ENCODE measurements around the gene LTA.
A peak's percentile ranks its signal among the peaks of the same experiment; 100 is the strongest.
"Not testable (repeated sequence)": the region's sequence is repeated elsewhere in the genome, so short reads cannot be mapped to it uniquely, and the experiment has no call there.

LTA gene

GRCh38 chr6:31548544-31548873 lies 23.6 kb upstream of the LTA start:
- Mint-ChIP-seq H3K4me1 (peaks cover 33 to 70% of the 10 kb centered on the region in 2 donors), H3K9me3 (no peaks in the 10 kb centered on the region), H3K4me3 (peak overlapping the region; percentile 85), H3K36me3 (peaks cover 18 to 32% of the 10 kb centered on the region in 2 donors), H3K27me3 (no peaks in the 10 kb centered on the region), H3K27ac (peak overlapping the region; percentile 85)
- no peak for ATAC-seq (replicated peaks)
- no peak for DNase-seq

- peak overlapping the region; percentile 2 to 53 for H3K4me3 Mint-ChIP-seq
- not testable (repeated sequence) for H3K9me3 Mint-ChIP-seq, H3K27me3 Mint-ChIP-seq
- peaks cover 18 to 39% of the 10 kb centered on the region in 2 donors for H3K36me3 Mint-ChIP-seq
- peaks cover 33 to 64% of the 10 kb centered on the region in 2 donors for H3K4me1 Mint-ChIP-seq
- peak; percentile 17 to 38 for ATAC-seq (replicated peaks)
- H3K27ac Mint-ChIP-seq = peak overlapping the region; percentile 82
- peak; percentile 52 for DNase-seq
Measured at GRCh38 chr6:31551371-31551770, 20.7 kb upstream of the LTA start.

GRCh38 chr6:31556307-31556706 lies 15.8 kb upstream of the LTA start:
- no peak for DNase-seq
- Mint-ChIP-seq H3K27me3 (no peaks in the 10 kb centered on the region), H3K4me1 (peaks cover 49 to 63% of the 10 kb centered on the region in 2 donors), H3K36me3 (peaks cover 16 to 53% of the 10 kb centered on the region in 2 donors), H3K9me3 (peaks cover 0 to 2% of the 10 kb centered on the region in 2 donors), H3K4me3 (peak overlapping the region in 1 of 2 donors; percentile 17), H3K27ac (peak overlapping the region; percentile 65)
- ATAC-seq (replicated peaks) = no peak

GRCh38 chr6:31557443-31558317 lies 14.4 kb upstream of the LTA start:
- Mint-ChIP-seq H3K27ac (peak overlapping the region; percentile 92), H3K27me3 (no peaks in the 10 kb centered on the region), H3K4me1 (peaks cover 49 to 62% of the 10 kb centered on the region in 2 donors), H3K9me3 (peaks cover 0 to 2% of the 10 kb centered on the region in 2 donors), H3K36me3 (peaks cover 16 to 53% of the 10 kb centered on the region in 2 donors), H3K4me3 (peak overlapping the region; percentile 81 to 86)
- DNase-seq = no peak
- no peak for ATAC-seq (replicated peaks)

GRCh38 chr6:31558318-31558625 lies 13.8 kb upstream of the LTA start:
- Mint-ChIP-seq H3K36me3 (peaks cover 16 to 55% of the 10 kb centered on the region in 2 donors), H3K4me1 (peaks cover 54 to 68% of the 10 kb centered on the region in 2 donors), H3K9me3 (peaks cover 0 to 2% of the 10 kb centered on the region in 2 donors), H3K27ac (peak overlapping the region; percentile 92), H3K4me3 (peak overlapping the region; percentile 81 to 86), H3K27me3 (no peaks in the 10 kb centered on the region)
- ATAC-seq (replicated peaks) (no peak), DNase-seq (no peak)

- ATAC-seq (replicated peaks) (peak; percentile 53 to 55), DNase-seq (peak; percentile 72)
- H3K4me1 Mint-ChIP-seq = peaks cover 57 to 72% of the 10 kb centered on the region in 2 donors
- peak overlapping the region; percentile 92 for H3K27ac Mint-ChIP-seq
- H3K27me3 Mint-ChIP-seq = no peaks in the 10 kb centered on the region
- H3K36me3 Mint-ChIP-seq = peaks cover 19 to 57% of the 10 kb centered on the region in 2 donors
- peaks cover 0 to 2% of the 10 kb centered on the region in 2 donors for H3K9me3 Mint-ChIP-seq
- H3K4me3 Mint-ChIP-seq = peak overlapping the region; percentile 81 to 86
Measured at GRCh38 chr6:31558631-31559500, 13.2 kb upstream of the LTA start.

GRCh38 chr6:31559606-31559957 lies 12.5 kb upstream of the LTA start:
- DNase-seq (no peak), ATAC-seq (replicated peaks) (peak; percentile 13 to 16)
- Mint-ChIP-seq H3K9me3 (peaks cover 0 to 2% of the 10 kb centered on the region in 2 donors), H3K4me3 (peak overlapping the region; percentile 81 to 86), H3K27me3 (no peaks in the 10 kb centered on the region), H3K36me3 (peaks cover 20 to 58% of the 10 kb centered on the region in 2 donors), H3K27ac (peak overlapping the region; percentile 92), H3K4me1 (peaks cover 58 to 77% of the 10 kb centered on the region in 2 donors)

- H3K4me3 Mint-ChIP-seq = peak overlapping the region; percentile 81 to 86
- H3K27me3 Mint-ChIP-seq = no peaks in the 10 kb centered on the region
- DNase-seq (peak; percentile 78), ATAC-seq (replicated peaks) (peak; percentile 74 to 77)
- peaks cover 0 to 2% of the 10 kb centered on the region in 2 donors for H3K9me3 Mint-ChIP-seq
- H3K4me1 Mint-ChIP-seq = peaks cover 62 to 82% of the 10 kb centered on the region in 2 donors
- peak overlapping the region; percentile 92 for H3K27ac Mint-ChIP-seq
- H3K36me3 Mint-ChIP-seq = peaks cover 20 to 62% of the 10 kb centered on the region in 2 donors
Measured at GRCh38 chr6:31559958-31560696, 12.0 kb upstream of the LTA start.

GRCh38 chr6:31560697-31561058 lies 11.4 kb upstream of the LTA start:
- no peak for ATAC-seq (replicated peaks)
- Mint-ChIP-seq H3K36me3 (peaks cover 23 to 65% of the 10 kb centered on the region in 2 donors), H3K9me3 (peaks cover 0 to 2% of the 10 kb centered on the region in 2 donors), H3K4me1 (peaks cover 66 to 88% of the 10 kb centered on the region in 2 donors), H3K27me3 (no peaks in the 10 kb centered on the region), H3K4me3 (peak overlapping the region; percentile 73 to 81), H3K27ac (peak overlapping the region; percentile 92)
- no peak for DNase-seq

- Mint-ChIP-seq H3K36me3 (peaks cover 10 to 34% of the 10 kb centered on the region in 2 donors), H3K27me3 (no peaks in the 10 kb centered on the region), H3K9me3 (no peaks in the 10 kb centered on the region), H3K27ac (peak overlapping the region; percentile 57), H3K4me3 (peak overlapping the region; percentile 58 to 73), H3K4me1 (peaks cover 59 to 81% of the 10 kb centered on the region in 2 donors)
- peak; percentile 14 to 20 for ATAC-seq (replicated peaks)
- DNase-seq = no peak
Measured at GRCh38 chr6:31567531-31568370, 4.3 kb upstream of the LTA start.

GRCh38 chr6:31568537-31568961 lies 3.5 kb upstream of the LTA start:
- Mint-ChIP-seq H3K36me3 (peaks cover 14 to 36% of the 10 kb centered on the region in 2 donors), H3K4me3 (peak overlapping the region; percentile 58 to 73), H3K27ac (peak overlapping the region; percentile 57), H3K9me3 (no peaks in the 10 kb centered on the region), H3K4me1 (peaks cover 61 to 83% of the 10 kb centered on the region in 2 donors), H3K27me3 (no peaks in the 10 kb centered on the region)
- ATAC-seq (replicated peaks) (peak; percentile 75 to 84), DNase-seq (peak; percentile 73)

GRCh38 chr6:31569861-31570536 lies 2.1 kb upstream of the LTA start:
- no peak overlapping the region for H3K4me3 Mint-ChIP-seq
- ATAC-seq (replicated peaks) = no peak
- no peaks in the 10 kb centered on the region for H3K27me3 Mint-ChIP-seq
- DNase-seq = no peak
- H3K27ac Mint-ChIP-seq = peak overlapping the region; percentile 6
- H3K36me3 Mint-ChIP-seq = peaks cover 13 to 35% of the 10 kb centered on the region in 2 donors
- H3K4me1 Mint-ChIP-seq = peaks cover 65 to 85% of the 10 kb centered on the region in 2 donors
- H3K9me3 Mint-ChIP-seq = no peaks in the 10 kb centered on the region
